ENCODE results near the gene CHPF2. TPM values are rescaled to one million over a fixed set of nuclear protein-coding genes. Genes with fewer than 3 reads are reported as not detected.
A peak's percentile ranks its signal among the peaks of the same experiment; 100 is the strongest.

The CHPF2 gene
- total RNA-seq, 1 experiment from 2014 or later = 123 TPM

DNA sequence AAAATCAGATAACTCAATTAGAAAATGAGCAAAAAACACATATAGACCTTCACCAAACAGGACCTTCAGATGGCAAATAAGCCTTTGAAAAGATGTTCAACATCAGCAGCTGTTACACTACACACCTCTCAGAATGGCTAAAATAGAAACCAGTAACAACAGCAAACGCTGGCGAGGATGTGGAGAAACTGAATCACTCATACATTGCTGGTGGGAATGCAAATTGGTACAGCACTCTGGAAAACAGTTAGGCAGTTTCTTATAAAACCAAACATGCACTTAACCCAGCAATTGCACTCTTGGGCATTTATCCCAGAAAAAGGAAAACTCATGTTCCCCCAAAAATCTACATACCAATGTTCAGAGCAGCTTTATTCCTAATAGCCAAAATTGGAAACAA lies 53.9 kb downstream of the CHPF2 start:
- DNase-seq (ENCODE audit: low read depth) = peak; percentile 50

Other genes with a start within 250 kb of the CHPF2 start
- 0.13 TPM in 1 of 2 replicates, not detected in the other for gene NOS3, start 241.5 kb upstream of the CHPF2 start, total RNA-seq (2014; rRNA removed)
- gene ATG9B, start 208.0 kb upstream of the CHPF2 start, total RNA-seq (2014; rRNA removed) = 0.06 TPM in 2 replicates
- gene ABCB8, start 204.0 kb upstream of the CHPF2 start, total RNA-seq (2014; rRNA removed) = 61.1 and 64.0 TPM in 2 replicates
- gene ASIC3, start 184.0 kb upstream of the CHPF2 start, total RNA-seq (2014; rRNA removed) = 0.19 and 2.2 TPM in 2 replicates
- 47.1 and 47.4 TPM in 2 replicates for gene CDK5, start 174.6 kb upstream of the CHPF2 start, total RNA-seq (2014; rRNA removed)
- gene SLC4A2, start 172.9 kb upstream of the CHPF2 start, total RNA-seq (2014; rRNA removed) = 274 and 291 TPM in 2 replicates
- 141 and 146 TPM in 2 replicates for gene FASTK, start 151.7 kb upstream of the CHPF2 start, total RNA-seq (2014; rRNA removed)
- gene TMUB1, start 149.0 kb upstream of the CHPF2 start, total RNA-seq (2014; rRNA removed) = 60.9 and 61.5 TPM in 2 replicates
- gene AGAP3, start 146.0 kb upstream of the CHPF2 start, total RNA-seq (2014; rRNA removed) = 52.8 and 53.4 TPM in 2 replicates
- not detected in 2 replicates for gene GBX1, start 64.8 kb upstream of the CHPF2 start, total RNA-seq (2014; rRNA removed)
- not detected in 2 replicates for gene ASB10, start 45.2 kb upstream of the CHPF2 start, total RNA-seq (2014; rRNA removed)
- gene H2BK1, start 22.0 kb upstream of the CHPF2 start, total RNA-seq (2014; rRNA removed) = not detected in 2 replicates
- 111 and 115 TPM in 2 replicates for gene ABCF2, start 5.3 kb upstream of the CHPF2 start, total RNA-seq (2014; rRNA removed)
- 150 and 161 TPM in 2 replicates for gene SMARCD3, start 16.2 kb downstream of the CHPF2 start, total RNA-seq (2014; rRNA removed)
- 60.8 and 67.4 TPM in 2 replicates for gene NUB1, start 109.3 kb downstream of the CHPF2 start, total RNA-seq (2014; rRNA removed)
- 1.3 TPM in 1 of 2 replicates, not detected in the other for gene WDR86, start 177.6 kb downstream of the CHPF2 start, total RNA-seq (2014; rRNA removed)
- gene CRYGN, start 207.7 kb downstream of the CHPF2 start, total RNA-seq (2014; rRNA removed) = not detected in 2 replicates

All from LHCN-M2 (cell line).